HEK293T (cell line): ENCODE data around the gene CATSPERD.
A peak's percentile ranks its signal among the peaks of the same experiment; 100 is the strongest.

Experiments
- CTCF ChIA-PET: fragments of 350-600 bp; formaldehyde crosslinking; extraction: SDS; loops from one replicate; lab custom pipeline; 2021; ENCODE audit warnings: antibody characterized with exemption, inconsistent platforms; lab: Yijun Ruan, JAX
- POLR2A ChIA-PET: fragments of 350-600 bp; formaldehyde crosslinking; extraction: SDS; loops from one replicate; lab custom pipeline; 2020; ENCODE audit warnings: antibody characterized with exemption, inconsistent platforms; lab: Yijun Ruan, JAX
- DNase-seq: peaks from one replicate; pipeline ENCODE4 v3.0.0; 2012; ENCODE audit warnings: mixed read lengths; ENCODE audit errors: extremely low spot score
- ARNT ChIP-seq: fragments of 450-650 bp; IDR thresholded peaks from 2 replicates; pipeline ENCODE4 v1.6.1; 2017; ENCODE audit warnings: mild to moderate bottlenecking
- BHLHE40 ChIP-seq: fragments of 450-650 bp; IDR thresholded peaks from 2 replicates; pipeline ENCODE4 v1.6.1; 2016; ENCODE audit warnings: mild to moderate bottlenecking, moderate library complexity, borderline replicate concordance
- CTBP1 ChIP-seq: fragments of 450-650 bp; IDR thresholded peaks from 2 replicates; pipeline ENCODE4 v1.6.1; 2016; ENCODE audit warnings: borderline replicate concordance
- ELF4 ChIP-seq: fragments of 450-650 bp; IDR thresholded peaks from 2 replicates; pipeline ENCODE4 v1.6.1; 2017; ENCODE audit warnings: antibody characterized with exemption
- FOXA1 ChIP-seq: fragments of 450-650 bp; IDR thresholded peaks from 2 replicates; pipeline ENCODE4 v1.6.1; 2016; ENCODE audit warnings: mild to moderate bottlenecking
- FOXK2 ChIP-seq: fragments of 450-650 bp; IDR thresholded peaks from 2 replicates; pipeline ENCODE4 v1.6.1; 2016; ENCODE audit warnings: mild to moderate bottlenecking
- FOXM1 ChIP-seq: fragments of 450-650 bp; IDR thresholded peaks from 2 replicates; pipeline ENCODE4 v1.6.1; 2017; ENCODE audit warnings: mild to moderate bottlenecking, borderline replicate concordance
- HDGF ChIP-seq: fragments of 450-650 bp; IDR thresholded peaks from 2 replicates; pipeline ENCODE4 v1.6.1; 2017; ENCODE audit warnings: antibody characterized with exemption, borderline replicate concordance
- L3MBTL2 ChIP-seq: fragments of 450-650 bp; conservative IDR thresholded peaks from 2 replicates; pipeline ENCODE4 v1.6.1; 2016; ENCODE audit warnings: mild to moderate bottlenecking
- LEF1 ChIP-seq: fragments of 450-650 bp; IDR thresholded peaks from 2 replicates; pipeline ENCODE4 v1.6.1; 2017; ENCODE audit warnings: mild to moderate bottlenecking, borderline replicate concordance
- SP1 ChIP-seq: fragments of 450-650 bp; IDR thresholded peaks from 2 replicates; pipeline ENCODE4 v1.6.1; 2017
- SUZ12 ChIP-seq: fragments of 450-650 bp; IDR thresholded peaks from 2 replicates; pipeline ENCODE4 v1.6.1; 2016; ENCODE audit warnings: mild to moderate bottlenecking
- TARDBP ChIP-seq: fragments of 450-650 bp; IDR thresholded peaks from 2 replicates; pipeline ENCODE4 v1.6.1; 2016
- ZNF384 ChIP-seq: fragments of 450-650 bp; IDR thresholded peaks from 2 replicates; pipeline ENCODE4 v1.6.1; 2016
- TF ChIP-seq, protein P1 (sequence below): fragments of 450-650 bp; IDR thresholded peaks from 2 replicates; pipeline ENCODE4 v1.6.1; 2016

Gene CATSPERD

GRCh38 chr19:5690955-5691821 is 29.2 kb upstream of the CATSPERD start:
- ChIA-PET POLR2A (interaction anchor here (0.7 to 1.7 kb wide), 10 partner anchors 12 to 331 kb away, joined by 3 to 35 read pairs (median 4); partner anchors contain the start of genes CATSPERD, DUS3L, LONP1 and SAFB), CTCF (no interaction called here)
- no peak for DNase-seq
- no peak for TF ChIP-seq CTBP1
- TF ChIP-seq LEF1 = no peak
- TF ChIP-seq ARNT = no peak
- no peak for TF ChIP-seq BHLHE40
- TF ChIP-seq TARDBP = no peak
- no peak for TF ChIP-seq ELF4

DNA sequence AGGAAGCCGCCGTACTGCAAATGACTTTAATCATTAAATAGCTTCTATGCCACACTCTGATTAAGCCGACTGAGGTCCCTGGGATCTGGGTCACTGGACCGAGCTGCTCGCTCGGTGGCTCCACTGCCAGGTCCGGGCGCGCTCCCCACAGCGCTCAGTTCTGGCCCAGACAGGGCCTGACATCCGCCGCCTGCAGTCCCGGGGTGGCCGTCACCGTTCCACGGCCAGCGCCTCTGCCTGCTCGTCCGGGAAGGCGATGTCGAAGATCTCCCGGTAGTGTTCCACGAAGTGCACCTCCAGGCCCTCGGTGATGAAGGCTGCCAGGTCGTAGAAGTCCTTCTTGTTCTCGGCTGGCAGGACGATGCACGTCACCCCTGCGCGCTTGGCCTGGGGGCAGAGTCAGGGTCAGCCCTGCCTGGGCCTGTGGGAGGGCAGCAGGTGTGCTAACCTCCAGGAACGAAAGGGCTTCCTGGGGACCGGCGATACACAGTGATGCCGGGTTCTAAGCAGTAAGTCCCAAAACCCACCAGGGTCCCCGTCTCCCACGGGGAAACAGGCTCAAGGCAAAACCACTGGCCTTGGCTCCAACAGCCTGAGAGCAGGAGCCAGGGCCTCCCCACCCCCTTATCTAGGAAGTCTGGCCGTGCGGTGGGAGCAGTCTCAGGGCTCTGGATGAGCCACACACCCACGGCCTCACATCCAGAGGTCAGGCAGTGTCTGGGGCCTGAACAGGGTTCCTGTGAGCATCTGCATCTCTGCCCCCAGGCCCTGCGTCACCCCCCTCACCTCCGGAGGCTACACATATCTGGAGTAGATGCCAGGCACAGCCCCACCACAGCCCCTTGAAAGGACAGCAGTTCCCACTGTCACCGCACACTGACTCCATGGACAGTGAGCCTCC is 28.4 kb upstream of the CATSPERD start:
- CTCF ChIA-PET = no interaction called here

DNA sequence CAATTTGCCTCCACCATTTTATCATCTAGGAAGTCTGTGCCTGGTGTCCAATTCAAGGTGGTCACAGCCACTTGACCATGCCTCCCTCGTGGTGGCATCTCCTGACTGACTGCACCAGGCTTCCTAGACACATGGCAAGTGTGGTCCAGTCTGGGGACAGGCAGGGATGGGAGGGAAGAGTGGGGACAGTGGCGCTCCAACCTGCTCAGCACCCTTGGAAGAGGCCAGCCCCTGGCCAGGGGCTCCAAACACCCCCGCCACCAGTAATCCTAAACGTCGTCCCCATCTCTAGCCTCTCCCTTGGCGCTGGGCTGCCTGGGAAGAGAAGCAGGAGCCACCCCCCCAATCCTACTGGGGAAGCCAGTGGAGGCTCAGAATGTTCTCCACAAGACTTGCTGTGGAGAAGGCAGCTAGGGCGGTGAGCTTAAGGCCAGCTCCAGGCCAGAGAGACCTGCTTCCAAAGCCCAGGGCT is 27.7 kb upstream of the CATSPERD start:
- no peak for TF ChIP-seq SP1
- no peak for TF ChIP-seq L3MBTL2
- TF ChIP-seq TARDBP = no peak
- TF ChIP-seq, protein P1, sequence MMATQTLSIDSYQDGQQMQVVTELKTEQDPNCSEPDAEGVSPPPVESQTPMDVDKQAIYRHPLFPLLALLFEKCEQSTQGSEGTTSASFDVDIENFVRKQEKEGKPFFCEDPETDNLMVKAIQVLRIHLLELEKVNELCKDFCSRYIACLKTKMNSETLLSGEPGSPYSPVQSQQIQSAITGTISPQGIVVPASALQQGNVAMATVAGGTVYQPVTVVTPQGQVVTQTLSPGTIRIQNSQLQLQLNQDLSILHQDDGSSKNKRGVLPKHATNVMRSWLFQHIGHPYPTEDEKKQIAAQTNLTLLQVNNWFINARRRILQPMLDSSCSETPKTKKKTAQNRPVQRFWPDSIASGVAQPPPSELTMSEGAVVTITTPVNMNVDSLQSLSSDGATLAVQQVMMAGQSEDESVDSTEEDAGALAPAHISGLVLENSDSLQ = no peak
- TF ChIP-seq HDGF = no peak
- no peak for TF ChIP-seq FOXK2
- TF ChIP-seq ARNT = no peak
- no peak for TF ChIP-seq CTBP1
- TF ChIP-seq ELF4 = no peak
- POLR2A ChIA-PET = interaction anchor here (1.3 to 2.4 kb wide), 2 partner anchors 26 to 27 kb away, joined by 6 to 12 read pairs; partner anchors contain the start of genes CATSPERD and LONP1

More for the DNA sequence above, 28.4 kb upstream of the CATSPERD start:
- no peak for TF ChIP-seq FOXK2
- TF ChIP-seq, protein P1 = no peak
- TF ChIP-seq ZNF384 = no peak
- no peak for TF ChIP-seq SUZ12
- no peak for TF ChIP-seq ARNT
- no peak for TF ChIP-seq FOXM1
- no peak for TF ChIP-seq L3MBTL2
- DNase-seq = no peak
- POLR2A ChIA-PET = interaction anchor here (0.8 to 2.4 kb wide), 8 partner anchors 13 to 330 kb away, joined by 3 to 35 read pairs (median 5); partner anchors contain the start of genes CATSPERD, DUS3L, LONP1 and SAFB

GRCh38 chr19:5693195-5694166 is 27.0 kb upstream of the CATSPERD start:
- TF ChIP-seq LEF1 (no peak), L3MBTL2 (0 out of 2 replicates have a peak, but pooled peaks have one; percentile 13), HDGF (no peak)
- no peak for DNase-seq
- CTCF ChIA-PET = no interaction called here
- POLR2A ChIA-PET = interaction anchor here (1.3 to 2.4 kb wide), 2 partner anchors 25 to 27 kb away, joined by 6 to 12 read pairs; partner anchors contain the start of genes CATSPERD and LONP1

More for the DNA sequence above, 27.7 kb upstream of the CATSPERD start:
- DNase-seq = no peak
- CTCF ChIA-PET = no interaction called here

GRCh38 chr19:5694167-5694955 is 26.1 kb upstream of the CATSPERD start:
- DNase-seq = no peak
- TF ChIP-seq FOXA1 = no peak
- TF ChIP-seq SP1 = no peak
- TF ChIP-seq LEF1 = no peak
- TF ChIP-seq HDGF = no peak
- TF ChIP-seq SUZ12 = no peak
- TF ChIP-seq L3MBTL2 = no peak
- TF ChIP-seq FOXK2 = no peak
- TF ChIP-seq ELF4 = no peak
- no peak for TF ChIP-seq ARNT
- TF ChIP-seq CTBP1 = no peak
- POLR2A ChIA-PET = interaction anchor here (1.3 to 2.4 kb wide), 2 partner anchors 24 to 26 kb away, joined by 6 to 12 read pairs; partner anchors contain the start of genes CATSPERD and LONP1

More at GRCh38 chr19:5694167-5694955, 26.1 kb upstream of the CATSPERD start:
- CTCF ChIA-PET = no interaction called here
